Ovary (tissue), 3 donors: ENCODE measurements around the gene PRPS1.

Experiments
- CTCF ChIP-seq, 3 donors: fragments of 450-650 bp in 2 of 3; fragments of 200-600 bp in 1 of 3; IDR thresholded peaks; one replicate each; pipeline versions ENCODE4 v1.5.1 to v1.8.0; 2016 to 2022; ENCODE audit warnings: antibody characterized with exemption in 3 of 3, mild to moderate bottlenecking in 1 of 3
- EP300 ChIP-seq: sonication (generic); formaldehyde crosslinking; IDR thresholded peaks from one replicate; pipeline ENCODE4 v1.6.1; 2017; ENCODE audit warnings: antibody characterized with exemption
- POLR2A ChIP-seq: fragments of 450-650 bp; IDR thresholded peaks from one replicate; pipeline ENCODE4 v1.6.1; 2017; ENCODE audit warnings: antibody characterized with exemption, mild to moderate bottlenecking, moderate library complexity
- donor health status: DM: no; HTN: no; CAD: no.

GRCh38 chrX:107632346-107632745 lies 4.0 kb downstream of the PRPS1 start:
- TF ChIP-seq CTCF (IDR thresholded peaks at IDR 0.05): no peak
- no peak for TF ChIP-seq POLR2A
- no peak for TF ChIP-seq EP300
